Body of pancreas (tissue), 4 donors: ENCODE data around the gene YES1. TPM values are rescaled to one million over a fixed set of nuclear protein-coding genes. Genes with fewer than 3 reads are reported as not detected.
A peak's percentile ranks its signal among the peaks of the same experiment; 100 is the strongest.

Source experiments
- ATAC-seq: fragments of 150-250 bp; one replicate; pipeline ENCODE4 v1.9.1; 2016
- DNase-seq, 4 donors: peaks; one replicate each; pipeline ENCODE4 v3.0.0-alpha.2; 2019
- H3K27ac ChIP-seq, 4 donors: fragments of 200-600 bp; sonication (generic); 1 replicate in 3 of 4; 2 replicates in 1 of 4; pipeline versions ENCODE4 v1.5.1 to v1.6.1; 2016 to 2019; ENCODE audit warnings: mild to moderate bottlenecking in 1 of 4, mixed read lengths in 1 of 4, moderate library complexity in 1 of 4
- H3K27me3 ChIP-seq, 2 donors: fragments of 200-600 bp; sonication (generic); one replicate each; pipeline ENCODE4 v1.6.0; 2016; ENCODE audit warnings: mild to moderate bottlenecking in 1 of 2
- H3K36me3 ChIP-seq, 2 donors: fragments of 200-600 bp; sonication (generic); replicated peaks in 1 of 2; 2 replicates each; pipeline ENCODE4 v1.5.1; 2016; ENCODE audit warnings: low read depth in 2 of 2; ENCODE audit not compliant: insufficient read depth in 1 of 2
- H3K4me1 ChIP-seq: fragments of 200-600 bp; sonication (generic); one replicate; pipeline ENCODE4 v1.6.0; 2016
- H3K4me3 ChIP-seq, 2 donors: fragments of 200-600 bp; sonication (generic); 1 replicate in 1 of 2; 2 replicates in 1 of 2; pipeline ENCODE4 v1.5.1; 2016 to 2019
- H3K9me3 ChIP-seq, 3 donors: fragments of 200-600 bp; sonication (generic); 1 replicate in 2 of 3; 2 replicates in 1 of 3; pipeline ENCODE4 v1.5.1; 2016
- POLR2A ChIP-seq, 3 donors: fragments of 450-650 bp; IDR thresholded peaks; one replicate each; pipeline ENCODE4 v1.6.1; 2016; ENCODE audit warnings: antibody characterized with exemption in 3 of 3, mild to moderate bottlenecking in 2 of 3
- WGBS, 2 donors: methylation state at CpG; one replicate each; pipeline ENCODE4 v1.1.5; 2017; 5-methylcytosine and 5-hydroxymethylcytosine counted together
- intact Hi-C: fragments of 100-400 bp; cut with DNase I; formaldehyde crosslinking; loops from one replicate; pipeline ENCODE4 v1.15.1; 2023
- total RNA-seq, 2 donors: library from RNA; depleted of rRNA; stranded (reverse); fragments of >200 nt; gene quantifications; one replicate each; pipeline ENCODE4 v1.1.0, GENCODE V29; 2016
- TF ChIP-seq, protein P1 (sequence below), 7 experiments: fragments of 450-650 bp in 4 of 7; fragments of 200-600 bp in 3 of 7; sonication (generic) in 3 of 7; IDR thresholded peaks; one replicate each; pipeline ENCODE4 v1.5.1; 2016 to 2019; ENCODE audit warnings: antibody characterized with exemption in 7 of 7

Gene YES1
- total RNA-seq, 2 donors from 2014 or later = 50.4 to 51.4 TPM

- Histone ChIP-seq H3K4me1 (no peaks in the 10 kb centered on the region), H3K27me3 (no peaks in the 10 kb centered on the region), H3K27ac (no peak overlapping the region), H3K4me3 (no peak overlapping the region), H3K36me3 (no peaks in the 10 kb centered on the region), H3K9me3 (no peaks in the 10 kb centered on the region)
- DNase-seq (peak in 2 of 4 donors; percentile 12 to 25), ATAC-seq (no peak)
- 68 to 70% methylated on average over 8 of the region's 8 CpGs for WGBS, 2 donors
- no peak for TF ChIP-seq POLR2A (IDR thresholded peaks at IDR 0.05)
- TF ChIP-seq, protein P1, sequence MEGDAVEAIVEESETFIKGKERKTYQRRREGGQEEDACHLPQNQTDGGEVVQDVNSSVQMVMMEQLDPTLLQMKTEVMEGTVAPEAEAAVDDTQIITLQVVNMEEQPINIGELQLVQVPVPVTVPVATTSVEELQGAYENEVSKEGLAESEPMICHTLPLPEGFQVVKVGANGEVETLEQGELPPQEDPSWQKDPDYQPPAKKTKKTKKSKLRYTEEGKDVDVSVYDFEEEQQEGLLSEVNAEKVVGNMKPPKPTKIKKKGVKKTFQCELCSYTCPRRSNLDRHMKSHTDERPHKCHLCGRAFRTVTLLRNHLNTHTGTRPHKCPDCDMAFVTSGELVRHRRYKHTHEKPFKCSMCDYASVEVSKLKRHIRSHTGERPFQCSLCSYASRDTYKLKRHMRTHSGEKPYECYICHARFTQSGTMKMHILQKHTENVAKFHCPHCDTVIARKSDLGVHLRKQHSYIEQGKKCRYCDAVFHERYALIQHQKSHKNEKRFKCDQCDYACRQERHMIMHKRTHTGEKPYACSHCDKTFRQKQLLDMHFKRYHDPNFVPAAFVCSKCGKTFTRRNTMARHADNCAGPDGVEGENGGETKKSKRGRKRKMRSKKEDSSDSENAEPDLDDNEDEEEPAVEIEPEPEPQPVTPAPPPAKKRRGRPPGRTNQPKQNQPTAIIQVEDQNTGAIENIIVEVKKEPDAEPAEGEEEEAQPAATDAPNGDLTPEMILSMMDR (IDR thresholded peaks at IDR 0.05) = no peak
- intact Hi-C loops = no loop called here
Observed at GRCh38 chr18:848062-848861, 36.2 kb upstream of the YES1 start.

DNA sequence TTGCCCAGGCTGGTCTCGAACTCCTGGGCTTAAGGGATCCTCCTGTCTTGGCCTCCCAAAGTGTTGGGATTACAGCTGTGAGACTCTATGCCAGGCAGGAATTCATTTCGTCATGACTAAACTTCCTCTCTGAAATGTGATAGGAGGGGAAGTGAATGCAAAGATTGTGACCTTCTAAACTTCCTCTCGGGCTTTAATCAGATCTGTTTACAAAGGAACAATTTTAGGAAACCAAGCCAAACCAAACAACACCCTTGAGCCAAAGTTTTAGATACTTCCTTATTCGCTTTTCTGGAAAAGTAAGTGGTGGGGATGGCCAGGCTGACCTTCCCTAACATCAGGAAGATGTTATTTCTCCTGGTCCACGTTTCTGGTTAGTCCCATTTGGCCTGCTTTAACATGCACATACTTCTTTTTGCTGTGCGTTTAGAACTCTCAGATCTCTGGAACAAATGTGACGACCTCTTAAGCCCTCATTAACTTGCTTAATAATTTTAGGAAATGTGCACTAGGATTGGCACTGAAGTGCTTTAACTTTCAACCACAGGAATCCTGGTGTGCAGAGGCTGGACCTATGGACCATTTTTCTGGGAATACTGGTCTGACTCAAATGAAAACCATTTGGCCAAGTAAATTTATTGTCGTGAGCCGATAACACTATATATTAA, 33.2 kb upstream of the YES1 start:
- H3K9me3 ChIP-seq = no peaks in the 10 kb centered on the region
- ATAC-seq (peak; percentile 55), DNase-seq (peak in 1 of 4 donors; percentile 19)
- intact Hi-C loops = no loop called here
- no peaks in the 10 kb centered on the region for H3K36me3 ChIP-seq
- H3K4me3 ChIP-seq = no peak overlapping the region
- H3K27me3 ChIP-seq = no peaks in the 10 kb centered on the region
- no peaks in the 10 kb centered on the region for H3K4me1 ChIP-seq
- H3K27ac ChIP-seq = peak overlapping the region in 1 of 4 donors; percentile 64
- 27 to 30% methylated on average over 9 of the region's 9 CpGs for WGBS, 2 donors
- TF ChIP-seq POLR2A (IDR thresholded peaks at IDR 0.05) = no peak
- TF ChIP-seq, protein P1 (IDR thresholded peaks at IDR 0.05) = no peak

DNA sequence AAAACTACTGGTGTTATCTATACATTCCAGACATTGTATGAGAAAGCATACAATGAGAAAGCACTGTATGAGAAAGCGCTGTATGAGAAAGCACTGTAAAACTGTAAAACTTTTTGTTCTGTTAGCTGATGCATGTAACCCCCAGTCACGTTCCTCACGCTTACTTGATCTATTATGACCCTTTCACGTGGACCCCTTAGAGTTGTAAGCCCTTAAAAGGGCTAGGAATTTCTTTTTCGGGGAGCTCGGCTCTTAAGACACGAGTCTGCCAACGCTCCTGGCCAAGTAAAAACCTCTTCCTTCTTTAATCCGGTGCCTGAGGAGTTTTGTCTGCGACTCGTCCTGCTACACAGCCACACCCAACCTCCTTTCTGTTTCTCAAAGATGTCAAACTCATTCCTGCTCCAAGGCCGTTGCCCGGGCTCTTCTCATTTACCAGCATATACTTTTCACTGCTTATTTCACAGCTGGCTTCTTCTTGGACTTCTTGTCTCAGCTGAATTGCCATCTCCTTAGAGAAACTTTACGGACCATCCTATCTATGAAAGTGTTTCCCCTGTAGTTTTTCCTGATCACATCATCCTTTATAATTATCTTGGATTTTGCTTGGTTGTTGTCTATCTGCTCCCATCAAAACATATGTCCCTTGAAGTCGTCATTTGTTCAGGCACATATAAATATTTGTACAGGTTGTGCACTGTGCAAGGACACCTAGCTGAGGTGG, 29.8 kb upstream of the YES1 start:
- intact Hi-C loops = no loop called here
- Histone ChIP-seq H3K36me3 (no peaks in the 10 kb centered on the region), H3K27ac (no peak overlapping the region), H3K4me1 (peaks cover 13% of the 10 kb centered on the region), H3K27me3 (no peaks in the 10 kb centered on the region), H3K9me3 (no peaks in the 10 kb centered on the region), H3K4me3 (no peak overlapping the region)
- TF ChIP-seq, protein P1 (IDR thresholded peaks at IDR 0.05) = no peak
- no peak for TF ChIP-seq POLR2A (IDR thresholded peaks at IDR 0.05)
- DNase-seq (no peak), ATAC-seq (no peak)
- WGBS, 2 donors = 44 to 64% methylated on average over 15 of the region's 15 CpGs

GRCh38 chr18:840516-840915, 28.5 kb upstream of the YES1 start:
- intact Hi-C loops = no loop called here
- TF ChIP-seq, protein P1 (IDR thresholded peaks at IDR 0.05) = no peak
- no peak for TF ChIP-seq POLR2A (IDR thresholded peaks at IDR 0.05)
- H3K27ac ChIP-seq = no peak overlapping the region
- ATAC-seq (no peak), DNase-seq (no peak)
- no peaks in the 10 kb centered on the region for H3K36me3 ChIP-seq
- no peaks in the 10 kb centered on the region for H3K27me3 ChIP-seq
- H3K4me3 ChIP-seq = no peak overlapping the region
- no peaks in the 10 kb centered on the region for H3K9me3 ChIP-seq
- peaks cover 13% of the 10 kb centered on the region for H3K4me1 ChIP-seq
- WGBS, 2 donors = 83 to 89% methylated on average over 2 of the region's 2 CpGs
